ENCODE results near the gene ZNF366. TPM values are rescaled to one million over a fixed set of nuclear protein-coding genes. Genes with fewer than 3 reads are reported as not detected.

ZNF366 gene
- total and polyA plus RNA-seq, 9 donors, result 0.83 to 3.5 (median 1.6) TPM

- intact Hi-C loops (cut with DNase I), result loop anchor here in 1 of 4 donors (10.0 kb wide), 1 partner anchor 151 kb away; no protein-coding TSS in a partner anchor
- H3K36me3 ChIP-seq, result no peaks in the 10 kb centered on the region
- H3K4me3 ChIP-seq, result no peak overlapping the region
- no peaks in the 10 kb centered on the region for H3K9me3 ChIP-seq
- H3K4me1 ChIP-seq (ENCODE audit: insufficient read depth), result no peaks in the 10 kb centered on the region
- DNase-seq, result no peak
- no peaks in the 10 kb centered on the region for H3K27me3 ChIP-seq
- H3K27ac ChIP-seq, result no peak overlapping the region
- TF ChIP-seq CTCF (IDR thresholded peaks at IDR 0.05) (no peak), POLR2A (IDR thresholded peaks at IDR 0.05) (no peak), EP300 (IDR thresholded peaks at IDR 0.05) (no peak)
These were observed 18.6 kb upstream of the ZNF366 start for GRCh38 chr5:72525816-72526215.

GRCh38 chr5:72523960-72524582 lies 16.9 kb upstream of the ZNF366 start:
- TF ChIP-seq POLR2A (IDR thresholded peaks at IDR 0.05), result no peak
- peak in 1 of 3 donors; percentile 49 for TF ChIP-seq CTCF (IDR thresholded peaks at IDR 0.05)
- H3K36me3 ChIP-seq, result no peaks in the 10 kb centered on the region
- H3K4me3 ChIP-seq, result no peak overlapping the region
- H3K4me1 ChIP-seq (ENCODE audit: insufficient read depth), result no peaks in the 10 kb centered on the region
- H3K27ac ChIP-seq, result no peak overlapping the region
- intact Hi-C loops (cut with DNase I), result loop anchor here in 3 of 4 donors (5.0 to 10.0 kb wide), 2 partner anchors 149 to 157 kb away; no protein-coding TSS in a partner anchor
- no peaks in the 10 kb centered on the region for H3K27me3 ChIP-seq
- WGBS, 3 donors, result 60 to 68% (median 65%) methylated on average over 3 of the region's 3 CpGs
- DNase-seq, result no peak
- no peaks in the 10 kb centered on the region for H3K9me3 ChIP-seq

- TF ChIP-seq EP300 (IDR thresholded peaks at IDR 0.05) (no peak), POLR2A (IDR thresholded peaks at IDR 0.05) (no peak), CTCF (IDR thresholded peaks at IDR 0.05) (no peak)
- DNase-seq, result no peak
- Histone ChIP-seq H3K27ac (no peak overlapping the region), H3K4me3 (no peak overlapping the region), H3K4me1 (ENCODE audit: insufficient read depth) (no peaks in the 10 kb centered on the region), H3K9me3 (no peaks in the 10 kb centered on the region), H3K27me3 (no peaks in the 10 kb centered on the region), H3K36me3 (no peaks in the 10 kb centered on the region)
- WGBS, 3 donors, result 98 to 100% (median 100%) methylated on average over 1 of the region's 1 CpG
- intact Hi-C loops (cut with DNase I), result loop anchor here in 3 of 4 donors (5.0 to 10.0 kb wide), 2 partner anchors 148 to 155 kb away; no protein-coding TSS in a partner anchor
These were observed 15.4 kb upstream of the ZNF366 start for GRCh38 chr5:72522607-72523006.

GRCh38 chr5:72519111-72519510 lies 11.9 kb upstream of the ZNF366 start:
- H3K27ac ChIP-seq, result no peak overlapping the region
- H3K4me1 ChIP-seq (ENCODE audit: insufficient read depth), result no peaks in the 10 kb centered on the region
- no peak for DNase-seq
- intact Hi-C loops (cut with DNase I), result loop anchor here in 1 of 4 donors (5.0 kb wide), 1 partner anchor 758 kb away; no protein-coding TSS in a partner anchor
- H3K4me3 ChIP-seq, result no peak overlapping the region
- H3K27me3 ChIP-seq, result no peaks in the 10 kb centered on the region
- no peaks in the 10 kb centered on the region for H3K9me3 ChIP-seq
- no peaks in the 10 kb centered on the region for H3K36me3 ChIP-seq
- TF ChIP-seq EP300 (IDR thresholded peaks at IDR 0.05) (no peak), CTCF (IDR thresholded peaks at IDR 0.05) (no peak), POLR2A (IDR thresholded peaks at IDR 0.05) (no peak)

Measured in ovary (tissue), 9 donors.